GM10266 (cell line): ENCODE measurements around the gene CINP.
A peak's percentile ranks its signal among the peaks of the same experiment; 100 is the strongest.

Experiments
- DNase-seq: peaks from one replicate; pipeline ENCODE4 v3.0.0; 2012; ENCODE audit errors: extremely low spot score
- CTCF ChIP-seq: IDR thresholded peaks from 2 replicates; pipeline ENCODE4 v1.5.1; 2012; ENCODE audit warnings: mild to moderate bottlenecking, low read depth; ENCODE audit not compliant: control insufficient read depth, insufficient read depth; ENCODE audit errors: missing control alignments

The CINP gene

DNA sequence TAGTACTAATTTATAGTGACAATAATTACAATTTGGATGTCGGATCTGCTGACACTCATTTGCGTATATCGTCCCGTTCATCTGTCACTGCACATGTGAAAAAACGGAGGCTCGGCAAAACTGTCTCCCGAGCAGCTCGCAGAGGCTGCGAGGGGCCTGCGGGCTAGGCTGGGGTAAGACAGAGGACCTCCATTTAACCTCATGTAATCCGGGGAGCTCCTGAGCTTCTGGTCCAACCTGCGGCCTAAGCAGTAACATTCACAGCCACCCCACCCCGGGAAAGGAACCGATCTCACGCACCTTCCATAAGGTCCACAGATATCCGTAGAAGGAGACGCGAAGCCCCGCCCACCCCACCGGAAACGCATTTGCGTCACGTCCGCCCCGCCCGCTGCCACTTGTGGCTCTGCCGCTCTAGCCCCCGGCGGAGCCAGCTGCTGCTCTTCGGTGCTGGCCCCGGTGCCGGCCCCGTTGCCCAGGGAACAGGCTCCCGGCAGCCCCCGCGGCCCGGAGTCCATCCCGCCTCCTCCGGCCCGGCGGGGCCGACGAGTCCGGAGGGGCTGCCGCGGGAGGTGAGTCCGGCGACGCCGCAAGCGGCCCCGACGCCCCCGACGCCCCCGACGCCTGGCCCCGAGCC, at the start of gene CINP, which contains the start of gene TECPR2:
Gene CINP, minus strand, starts transcription at position 346 of the 637 bp plus-strand sequence. Its CDS starts 39 bp downstream, at position 307.
Gene TECPR2, plus strand, starts transcription at position 397 of the 637 bp plus-strand sequence. CDS start 13,781 bp downstream, outside the sequence.
- peak; percentile 96 for DNase-seq
- TF ChIP-seq CTCF = no peak

GRCh38 chr14:102408724-102409123, 46.0 kb upstream of the CINP start:
- no peak for TF ChIP-seq CTCF
- no peak for DNase-seq

GRCh38 chr14:102407258-102407657, 44.6 kb upstream of the CINP start:
- DNase-seq = no peak
- no peak for TF ChIP-seq CTCF

GRCh38 chr14:102403028-102403427, 40.3 kb upstream of the CINP start:
- DNase-seq = no peak
- no peak for TF ChIP-seq CTCF

DNA sequence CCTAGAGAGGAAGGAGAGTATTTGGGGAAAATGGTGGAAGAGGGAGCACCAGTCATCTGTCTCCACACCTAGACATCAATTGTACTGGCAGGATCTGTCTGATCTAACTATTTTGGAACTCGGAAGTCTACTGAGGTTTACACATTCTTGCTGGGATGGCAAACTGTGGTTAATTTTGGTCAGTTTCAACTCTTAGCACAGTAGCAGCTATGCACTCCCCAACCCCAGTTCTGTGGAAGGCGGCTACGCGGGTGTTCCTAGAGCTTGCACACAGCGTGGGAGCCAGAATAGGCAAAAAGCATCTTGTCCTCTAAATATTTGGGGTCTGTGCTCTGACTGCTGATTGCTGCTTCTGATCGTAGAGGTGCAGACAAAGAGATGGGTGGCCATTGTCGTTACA, 33.8 kb upstream of the CINP start:
- no peak for TF ChIP-seq CTCF
- DNase-seq = no peak

- TF ChIP-seq CTCF = no peak
- DNase-seq = no peak
Measured at GRCh38 chr14:102394717-102395375, 32.2 kb upstream of the CINP start.

DNA sequence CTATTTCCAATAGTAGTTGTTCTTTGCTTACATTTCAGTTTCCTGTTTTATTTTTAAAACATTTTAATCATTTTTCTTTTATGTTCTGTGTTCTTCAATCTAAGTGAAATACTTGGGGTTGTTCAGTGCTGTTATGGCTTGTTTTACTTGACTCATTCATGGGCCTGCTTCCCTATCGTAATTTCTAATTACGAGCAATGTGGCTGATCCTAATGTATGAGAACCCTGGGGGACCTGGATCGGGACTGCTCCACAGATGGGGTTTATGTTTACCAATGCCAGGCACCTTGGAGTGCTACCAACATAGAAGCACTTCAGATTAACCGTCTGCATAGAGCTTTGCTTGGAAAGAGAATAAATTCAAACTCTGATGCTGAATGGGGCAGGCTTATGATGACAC, 29.8 kb upstream of the CINP start:
- DNase-seq = no peak
- no peak for TF ChIP-seq CTCF
